Fibroblast of skin of left quadriceps (primary cell): Measurements from ENCODE around the gene MAPKAP1.

Experiments used
- DNase-seq, 2 experiments: peaks; one replicate each; pipeline ENCODE4 v3.0.0-alpha.2; 2013; ENCODE audit warnings: low read depth in 2 of 2

The MAPKAP1 gene

DNA sequence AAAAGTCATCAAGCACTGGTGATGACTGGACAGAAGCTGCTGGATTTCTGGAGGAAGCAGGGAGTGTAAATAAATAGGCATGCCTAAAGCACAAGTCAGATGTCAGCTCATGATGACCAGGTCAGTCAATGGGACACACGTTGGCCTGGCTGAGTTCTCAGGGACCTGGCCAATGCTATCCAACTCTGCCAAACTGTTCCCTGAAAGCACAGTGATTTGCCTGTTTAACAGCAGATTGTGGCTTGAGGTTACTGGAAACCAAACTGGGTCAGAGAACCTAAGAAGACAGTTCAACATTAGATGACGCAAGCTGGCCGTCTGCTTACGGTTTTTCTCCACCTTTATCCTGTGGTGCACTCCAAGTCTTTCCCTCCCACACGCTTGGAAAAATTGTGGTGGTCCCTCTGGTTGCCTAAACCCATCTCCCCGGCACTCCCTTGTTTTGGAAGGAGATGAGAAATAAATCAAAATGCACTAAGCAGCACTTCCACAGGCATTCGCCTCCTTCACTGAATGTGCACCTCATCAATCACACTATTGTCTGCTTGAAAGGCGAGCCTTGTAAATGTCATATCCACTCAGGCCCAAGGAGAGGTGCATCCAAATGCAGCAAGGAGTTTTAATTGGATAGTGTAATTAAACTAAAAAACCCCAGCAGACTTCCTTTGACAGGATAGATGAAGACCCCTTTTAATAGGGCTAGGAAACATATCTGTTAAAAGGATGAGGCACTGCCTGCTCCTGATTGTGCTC lies 245.9 kb downstream of the MAPKAP1 start:
- DNase-seq = no peak

DNA sequence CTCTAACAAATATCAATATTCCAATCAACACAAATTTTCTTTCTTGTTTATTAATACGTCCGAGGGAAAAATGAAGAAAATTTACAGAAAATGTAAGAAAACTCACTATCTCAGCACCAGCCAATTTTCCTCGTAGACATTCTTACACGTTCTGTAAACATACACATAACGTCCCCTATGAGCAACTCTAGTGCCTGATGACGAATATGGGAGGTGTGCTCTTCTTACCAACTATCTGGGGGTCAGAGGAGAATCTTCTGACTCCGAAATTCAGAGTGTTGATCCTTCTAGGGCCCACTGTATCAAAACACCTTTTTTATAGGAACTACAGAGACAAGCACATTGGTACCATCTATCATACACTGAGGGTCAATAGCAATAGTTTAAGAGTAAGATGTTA lies 246.7 kb downstream of the MAPKAP1 start:
- DNase-seq = no peak

- no peak for DNase-seq
Observed at GRCh38 chr9:125457357-125457756, 249.7 kb downstream of the MAPKAP1 start.

- no peak for DNase-seq
Observed at GRCh38 chr9:125455876-125456275, 251.1 kb downstream of the MAPKAP1 start.

DNA sequence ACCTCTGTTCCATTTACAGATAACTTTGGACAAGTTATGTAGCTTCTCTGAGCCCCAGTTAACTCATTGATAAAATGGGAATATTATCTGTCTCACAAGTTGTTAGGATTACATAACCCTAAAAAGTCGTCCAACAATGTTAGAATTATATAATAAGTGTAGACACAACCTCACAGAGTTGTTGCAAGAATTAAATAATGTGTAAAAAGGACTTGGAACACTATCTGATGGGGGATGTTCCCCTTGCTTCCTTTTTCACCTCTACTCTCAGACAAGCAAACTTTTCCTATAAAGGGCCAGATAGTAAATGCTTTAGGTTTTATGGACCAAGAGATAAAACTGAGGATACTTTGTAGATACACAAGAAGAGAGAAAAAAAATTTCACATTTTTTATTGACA lies 251.9 kb downstream of the MAPKAP1 start:
- no peak for DNase-seq

DNA sequence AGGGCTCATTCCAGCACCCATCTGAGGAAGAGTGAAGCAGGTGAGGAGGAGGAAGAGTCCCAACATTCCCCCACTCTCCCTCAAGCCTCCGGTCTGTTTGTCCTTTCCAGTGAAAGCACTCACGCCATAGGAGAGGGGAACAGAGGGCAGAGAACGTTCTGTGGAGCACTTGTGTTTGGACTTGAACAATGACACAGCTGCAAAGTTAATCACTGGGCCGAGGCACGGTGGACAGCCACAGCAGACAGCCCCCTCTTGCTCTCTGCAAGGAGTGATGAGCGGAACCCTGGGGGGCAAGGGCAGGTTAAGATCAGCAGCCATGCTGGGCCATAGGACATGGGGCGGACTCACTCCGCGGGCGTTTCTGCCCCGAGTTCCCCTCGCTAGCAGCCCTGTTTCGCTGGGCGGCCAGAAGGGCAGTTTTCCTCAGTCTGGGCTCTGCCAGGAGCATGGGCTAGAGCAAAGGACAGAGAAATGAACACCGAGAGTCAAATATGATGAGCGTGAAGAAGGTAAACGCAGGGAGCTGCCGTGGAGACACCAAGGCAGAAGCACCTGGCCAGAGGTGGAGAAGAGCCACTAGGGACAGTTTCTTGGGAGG lies 259.7 kb downstream of the MAPKAP1 start:
- no peak for DNase-seq

DNA sequence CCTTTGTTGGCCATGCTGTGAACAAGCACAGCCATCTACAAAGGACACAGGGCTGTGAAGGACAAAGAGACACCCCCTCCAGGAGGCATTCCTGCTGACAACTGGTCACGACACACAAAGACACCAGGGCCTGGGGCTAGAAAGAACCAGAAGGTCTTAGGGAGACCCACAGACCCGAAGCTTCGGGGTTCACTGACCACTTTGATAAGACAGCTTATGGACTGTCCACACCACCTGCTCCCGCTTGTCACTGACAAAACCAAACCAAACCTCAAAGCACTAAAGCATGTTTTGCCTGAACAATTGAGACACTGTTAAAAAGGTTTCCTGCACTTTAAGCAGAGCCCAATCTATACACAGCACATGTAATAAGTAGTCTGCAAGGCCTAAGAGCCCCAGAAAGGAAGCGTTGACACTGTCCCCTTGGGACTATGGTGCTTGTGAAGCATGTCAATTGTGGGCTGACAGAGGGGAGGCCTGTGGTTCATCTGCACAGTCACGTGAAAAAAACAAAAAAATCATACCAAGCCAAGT lies 260.4 kb downstream of the MAPKAP1 start:
- no peak for DNase-seq

GRCh38 chr9:125444956-125445506 lies 262.0 kb downstream of the MAPKAP1 start:
- no peak for DNase-seq

GRCh38 chr9:125444166-125444565 lies 262.8 kb downstream of the MAPKAP1 start:
- no peak for DNase-seq

DNA sequence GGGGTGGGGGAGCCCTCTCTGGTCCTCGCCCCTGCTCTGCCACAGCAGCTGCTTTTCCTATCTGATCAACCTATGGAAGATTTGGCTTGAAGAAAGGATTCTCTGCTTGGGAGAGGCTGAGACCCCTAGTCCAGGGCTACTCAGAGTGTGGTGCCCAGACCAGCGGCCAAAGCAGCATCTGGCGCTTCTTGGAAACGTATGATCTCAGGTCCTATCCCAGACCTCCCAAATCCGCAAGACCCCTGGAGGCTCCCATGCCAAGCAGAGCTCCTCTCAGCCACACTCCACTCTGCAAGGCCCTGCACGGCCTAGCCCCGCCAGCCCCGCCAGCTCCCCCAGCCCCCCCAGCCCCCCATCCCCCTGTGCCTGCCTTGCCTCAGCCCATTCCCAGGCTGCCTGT lies 263.6 kb downstream of the MAPKAP1 start:
- DNase-seq = no peak

GRCh38 chr9:125442452-125442851 lies 264.6 kb downstream of the MAPKAP1 start:
- no peak for DNase-seq

GRCh38 chr9:125440411-125440810 lies 266.6 kb downstream of the MAPKAP1 start:
- no peak for DNase-seq

DNA sequence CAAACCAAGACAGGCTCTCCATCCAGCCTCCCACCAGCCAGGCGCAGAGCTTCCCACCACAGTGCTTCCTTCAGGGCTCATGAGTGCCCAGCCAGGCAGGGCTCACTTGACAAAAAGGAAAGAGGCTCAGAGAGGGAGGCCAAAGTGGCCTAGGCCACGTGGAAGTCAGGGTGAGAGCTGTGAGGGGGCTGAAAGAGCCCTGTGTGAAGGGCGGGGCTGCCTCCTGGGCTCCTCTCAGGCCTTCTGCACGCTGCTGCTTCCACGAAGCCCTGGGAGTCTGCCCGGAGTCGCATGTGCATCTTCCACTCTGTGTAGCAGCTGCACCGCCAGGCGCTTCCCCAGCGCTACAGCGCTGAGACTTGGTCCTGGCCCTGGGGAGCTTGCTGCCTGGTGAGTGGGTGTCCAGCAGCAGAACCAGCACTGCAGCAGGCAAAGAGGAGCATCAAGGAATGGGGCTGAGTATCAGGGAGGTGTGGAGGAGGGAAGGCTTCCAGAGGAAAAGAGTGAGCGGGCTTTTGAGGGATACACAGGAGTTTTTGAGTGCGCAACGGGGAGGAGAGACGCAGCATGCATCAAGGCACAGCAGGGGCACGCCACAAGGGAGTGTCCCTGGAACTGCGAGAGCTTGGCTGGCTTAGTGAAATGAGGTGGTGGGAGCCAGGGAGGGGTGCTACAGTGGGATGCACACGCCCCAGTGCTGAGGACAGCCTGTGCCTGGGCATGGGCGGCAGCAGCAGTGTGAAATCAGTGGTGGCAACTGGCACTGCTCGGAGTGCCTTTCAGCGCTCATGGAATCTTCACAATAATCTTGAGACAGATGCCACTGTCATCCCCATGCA lies 267.4 kb downstream of the MAPKAP1 start:
- no peak for DNase-seq

- DNase-seq = no peak
Observed at GRCh38 chr9:125438506-125439433, 268.2 kb downstream of the MAPKAP1 start.

DNA sequence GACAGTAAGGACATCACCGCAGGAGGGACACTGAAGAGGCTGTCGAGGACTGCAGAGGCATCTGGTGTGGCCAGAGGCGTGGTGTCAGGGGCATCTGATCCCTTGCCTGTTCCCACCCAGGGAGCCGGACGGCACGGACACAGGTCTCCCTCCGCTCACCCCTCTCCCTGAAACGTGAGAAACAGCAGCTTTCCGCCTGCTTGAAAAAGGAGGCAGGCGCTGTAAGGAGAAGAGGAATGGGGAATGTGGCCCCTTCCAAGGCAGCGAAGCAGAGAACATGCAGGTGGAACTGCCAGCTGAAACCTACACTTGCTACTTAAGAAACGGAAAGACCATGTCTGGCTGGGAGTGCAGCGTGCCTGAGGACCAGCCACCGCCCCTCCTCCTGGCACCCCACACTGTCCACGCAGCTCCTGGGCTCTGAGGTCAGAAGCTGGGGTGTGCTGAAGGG lies 269.2 kb downstream of the MAPKAP1 start:
- no peak for DNase-seq

DNA sequence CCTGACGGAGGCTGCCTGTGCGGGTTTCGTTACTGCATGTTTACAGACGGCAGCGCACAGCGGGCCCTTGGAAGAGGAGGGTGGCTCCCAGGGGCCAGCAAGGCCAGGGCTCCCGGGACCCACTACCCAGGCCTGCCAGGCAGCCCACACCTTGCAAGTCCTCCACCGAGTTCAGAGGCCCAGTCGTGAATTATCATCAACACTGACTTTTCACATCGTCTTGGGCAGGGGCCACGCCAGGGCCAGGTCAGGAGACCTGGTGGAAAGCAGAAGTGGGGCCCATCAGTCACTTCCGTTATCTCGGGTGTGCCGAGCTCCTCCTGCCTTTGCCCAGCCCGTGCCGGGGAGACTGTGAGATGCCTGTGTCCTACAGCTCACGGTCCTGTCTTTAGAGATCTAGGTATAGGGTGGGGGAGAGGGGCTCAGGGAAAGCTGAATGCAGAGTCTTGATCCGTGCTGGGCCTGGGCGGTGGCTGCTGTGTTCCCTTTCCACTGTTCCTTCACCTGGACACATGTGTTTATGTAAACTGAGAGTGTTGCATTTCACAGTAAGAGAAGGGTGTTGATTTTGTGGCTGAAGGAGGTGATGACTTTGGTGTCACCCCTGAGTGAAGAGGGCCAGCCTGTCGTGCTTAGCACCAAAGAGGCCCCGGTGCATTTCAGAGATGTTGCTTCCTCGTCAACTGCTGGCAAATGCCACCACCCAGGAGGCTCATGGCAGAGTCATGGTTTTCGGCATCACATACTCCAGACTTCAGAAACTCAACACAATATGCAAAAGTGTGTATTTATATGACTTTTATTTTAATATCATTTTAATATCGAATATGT lies 270.2 kb downstream of the MAPKAP1 start:
- DNase-seq = no peak

GRCh38 chr9:125435776-125436612 lies 271.0 kb downstream of the MAPKAP1 start:
- DNase-seq = no peak

DNA sequence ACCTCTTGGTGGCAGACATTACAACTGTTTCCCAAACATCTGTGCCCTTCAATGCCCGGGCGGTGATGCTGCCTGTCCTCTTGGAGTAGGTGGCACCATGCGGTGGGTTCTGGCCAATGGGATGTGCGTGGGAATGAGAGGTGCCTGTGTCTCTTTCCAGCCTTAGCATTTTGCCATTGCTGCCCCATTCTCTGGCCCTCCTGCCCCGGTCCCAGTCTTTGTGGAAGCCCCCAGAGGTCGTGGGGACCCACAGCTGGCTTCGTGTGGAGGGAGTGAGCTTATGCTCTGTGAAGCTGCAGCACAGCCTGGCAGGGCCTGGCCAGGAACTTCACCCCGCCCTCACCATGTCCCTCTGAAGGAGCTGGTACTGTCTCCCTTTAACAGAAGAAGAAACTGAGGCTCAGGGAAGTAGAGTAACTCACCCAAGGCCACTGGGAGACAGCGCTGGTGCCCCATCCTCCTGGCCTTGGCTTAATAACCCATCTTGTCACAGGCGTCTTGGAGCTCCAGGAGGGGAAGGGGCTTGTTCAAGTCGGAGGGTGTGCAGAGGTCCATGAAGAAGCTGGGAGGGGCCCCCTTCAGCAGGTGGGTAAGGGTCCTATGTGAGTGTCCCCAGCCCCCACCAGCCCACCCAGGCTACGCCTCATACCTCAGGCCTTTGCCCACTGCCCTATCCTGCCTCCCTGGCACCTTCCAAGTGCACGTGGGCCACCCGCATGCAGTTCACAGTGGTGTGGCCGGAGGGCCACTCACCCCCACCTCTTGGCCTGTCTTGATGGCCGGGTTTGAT lies 271.8 kb downstream of the MAPKAP1 start:
- no peak for DNase-seq
